Measurements from ENCODE around the gene CDKN2D. TPM values are rescaled to one million over a fixed set of nuclear protein-coding genes. Genes with fewer than 3 reads are reported as not detected.
"Not testable (repeated sequence)": the region's sequence is repeated elsewhere in the genome, so short reads cannot be mapped to it uniquely, and the experiment has no call there.

The CDKN2D gene
- total RNA-seq, 4 donors from 2014 or later, result 11.2 to 30.0 (median 18.3) TPM

DNA sequence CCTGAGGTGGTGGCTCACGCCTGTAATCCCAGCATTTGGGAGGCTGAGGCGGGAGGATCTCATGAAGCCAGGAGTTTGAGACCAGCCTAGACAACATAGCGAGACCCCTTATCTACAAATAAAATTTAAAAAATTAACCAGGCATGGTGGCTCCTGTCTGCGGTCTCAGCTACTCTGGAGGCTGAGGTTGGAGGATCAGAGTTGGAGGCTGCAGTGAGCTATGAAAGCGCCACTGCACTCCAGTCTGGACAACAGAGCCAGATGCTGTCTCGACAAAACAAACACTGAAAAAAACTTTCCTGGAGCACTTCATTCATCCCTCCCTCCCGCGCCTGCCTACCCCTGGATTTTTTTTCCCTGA lies 25.7 kb downstream of the CDKN2D start:
- peaks cover 19 to 32% (median 27%) of the 10 kb centered on the region in 4 donors for H3K4me1 ChIP-seq
- no peak for DNase-seq (ENCODE audit: extremely low spot score)
- H3K27ac ChIP-seq (replicated peaks in 1 of 4), result peak overlapping the region; percentile 90 to 95 (median 92)
- H3K27me3 ChIP-seq, result peaks cover 0 to 6% (median 0%) of the 10 kb centered on the region in 4 donors
- TF ChIP-seq EP300 (IDR thresholded peaks at IDR 0.05), result no peak
- TF ChIP-seq POLR2AphosphoS5 (IDR thresholded peaks at IDR 0.05), result no peak
- TF ChIP-seq, protein P1, sequence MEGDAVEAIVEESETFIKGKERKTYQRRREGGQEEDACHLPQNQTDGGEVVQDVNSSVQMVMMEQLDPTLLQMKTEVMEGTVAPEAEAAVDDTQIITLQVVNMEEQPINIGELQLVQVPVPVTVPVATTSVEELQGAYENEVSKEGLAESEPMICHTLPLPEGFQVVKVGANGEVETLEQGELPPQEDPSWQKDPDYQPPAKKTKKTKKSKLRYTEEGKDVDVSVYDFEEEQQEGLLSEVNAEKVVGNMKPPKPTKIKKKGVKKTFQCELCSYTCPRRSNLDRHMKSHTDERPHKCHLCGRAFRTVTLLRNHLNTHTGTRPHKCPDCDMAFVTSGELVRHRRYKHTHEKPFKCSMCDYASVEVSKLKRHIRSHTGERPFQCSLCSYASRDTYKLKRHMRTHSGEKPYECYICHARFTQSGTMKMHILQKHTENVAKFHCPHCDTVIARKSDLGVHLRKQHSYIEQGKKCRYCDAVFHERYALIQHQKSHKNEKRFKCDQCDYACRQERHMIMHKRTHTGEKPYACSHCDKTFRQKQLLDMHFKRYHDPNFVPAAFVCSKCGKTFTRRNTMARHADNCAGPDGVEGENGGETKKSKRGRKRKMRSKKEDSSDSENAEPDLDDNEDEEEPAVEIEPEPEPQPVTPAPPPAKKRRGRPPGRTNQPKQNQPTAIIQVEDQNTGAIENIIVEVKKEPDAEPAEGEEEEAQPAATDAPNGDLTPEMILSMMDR (IDR thresholded peaks at IDR 0.05), result no peak
- no peak for TF ChIP-seq POLR2A (IDR thresholded peaks at IDR 0.05; ENCODE audit: low read depth)
- 55% methylated on average over 8 of the region's 8 CpGs for WGBS
- H3K36me3 ChIP-seq, result peaks cover 9 to 22% (median 18%) of the 10 kb centered on the region in 4 donors
- no peaks in the 10 kb centered on the region for H3K9me3 ChIP-seq
- peak overlapping the region; percentile 89 to 100 (median 97) for H3K4me3 ChIP-seq
- intact Hi-C loops (cut with DNase I), result no loop called here

DNA sequence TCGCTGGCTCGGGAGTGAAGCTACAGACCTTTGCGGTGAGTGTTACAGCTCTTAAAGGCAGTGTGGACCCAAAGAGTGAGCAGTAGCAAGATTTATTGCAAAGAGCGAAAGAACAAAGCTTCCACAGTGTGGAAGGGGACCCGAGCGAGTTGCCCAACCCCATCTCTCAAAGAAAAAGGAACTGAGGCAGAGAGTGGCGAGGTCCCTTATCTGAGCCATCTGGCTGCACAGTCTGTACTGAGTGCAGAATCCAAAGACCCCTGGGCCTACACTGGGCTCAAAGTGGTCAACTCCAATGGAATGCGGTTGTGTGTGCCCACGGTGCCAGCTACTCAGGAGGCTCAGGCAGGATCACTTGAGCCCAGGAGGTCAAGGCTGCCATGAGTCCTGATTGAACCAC lies 29.8 kb downstream of the CDKN2D start:
- H3K36me3 ChIP-seq; DNase-seq (ENCODE audit: extremely low spot score); intact Hi-C loops (cut with DNase I); H3K4me1 ChIP-seq; H3K4me3 ChIP-seq; H3K27ac ChIP-seq (replicated peaks in 1 of 4); H3K9me3 ChIP-seq: not testable (repeated sequence)
- H3K27me3 ChIP-seq, result peaks cover 0 to 29% (median 0%) of the 10 kb centered on the region in 4 donors
- 69% methylated on average over 9 of the region's 9 CpGs for WGBS

DNA sequence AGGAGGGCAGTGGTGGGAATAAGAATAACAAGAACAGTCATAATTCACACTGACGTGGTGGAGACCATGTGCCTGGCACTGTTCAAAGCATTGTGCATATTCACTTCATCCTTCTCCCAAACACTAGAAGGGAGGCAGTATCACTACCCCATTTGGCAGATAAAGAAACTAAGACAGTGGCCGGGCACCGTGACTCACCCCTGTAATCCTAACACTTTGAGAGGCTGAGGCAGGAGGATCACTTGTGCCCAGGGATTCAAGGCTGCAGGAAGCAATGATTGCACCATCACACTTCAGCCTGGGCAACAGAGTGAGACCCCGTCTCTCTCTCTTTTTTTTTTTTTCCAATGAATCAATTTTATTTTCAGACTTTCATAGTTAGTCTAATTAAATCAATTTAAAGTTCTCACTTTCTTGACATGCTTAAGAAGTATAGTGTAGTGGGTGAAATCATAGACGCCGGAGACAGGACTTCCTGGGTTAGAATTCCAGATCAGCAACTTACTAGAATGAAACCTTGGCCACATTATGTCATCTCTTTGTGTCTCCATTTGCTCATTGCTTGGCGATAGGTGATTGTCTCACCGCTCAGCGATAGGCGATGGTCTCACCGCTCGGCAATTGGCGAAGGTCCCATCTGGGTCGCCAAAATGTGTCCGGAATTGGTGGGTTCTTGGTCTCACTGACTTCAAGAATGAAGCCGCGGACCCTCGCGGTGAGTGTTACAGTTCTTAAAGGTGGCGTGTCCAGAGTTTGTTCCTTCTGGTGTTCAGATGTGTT lies 30.4 kb downstream of the CDKN2D start:
- no peak for DNase-seq (ENCODE audit: extremely low spot score)
- no peaks in the 10 kb centered on the region for H3K9me3 ChIP-seq
- H3K4me3 ChIP-seq, result no peak overlapping the region
- peaks cover 0 to 29% (median 0%) of the 10 kb centered on the region in 4 donors for H3K27me3 ChIP-seq
- H3K4me1 ChIP-seq, result peaks cover 2 to 5% (median 4%) of the 10 kb centered on the region in 4 donors
- no peaks in the 10 kb centered on the region for H3K36me3 ChIP-seq
- TF ChIP-seq, protein P1 (IDR thresholded peaks at IDR 0.05), result no peak
- intact Hi-C loops (cut with DNase I), result no loop called here
- H3K27ac ChIP-seq (replicated peaks in 1 of 4), result no peak overlapping the region
- 69% methylated on average over 16 of the region's 20 CpGs for WGBS

DNA sequence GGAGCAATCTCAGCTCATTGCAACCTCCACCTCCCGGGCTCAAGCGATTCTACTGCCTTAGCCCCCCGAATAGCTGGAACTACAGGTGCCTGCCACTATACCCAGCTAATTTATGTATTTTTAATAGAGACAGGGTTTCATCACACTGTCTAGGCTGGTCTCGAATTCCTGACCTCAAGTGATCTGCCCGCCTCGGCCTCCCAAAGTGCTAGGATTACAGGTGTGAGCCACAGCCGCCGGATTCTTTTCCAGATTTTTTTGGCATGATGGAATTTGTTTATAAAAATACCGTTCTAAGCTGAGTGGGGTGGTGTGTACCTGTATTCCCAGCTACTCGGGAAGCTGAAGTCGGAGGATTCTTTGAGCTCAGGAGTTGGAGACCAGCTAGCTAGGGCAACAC lies 31.1 kb downstream of the CDKN2D start:
- peaks cover 0 to 29% (median 0%) of the 10 kb centered on the region in 4 donors for H3K27me3 ChIP-seq
- peaks cover 0 to under 1% (median 0%) of the 10 kb centered on the region in 4 donors for H3K9me3 ChIP-seq
- WGBS, result 69% methylated on average over 11 of the region's 11 CpGs
- intact Hi-C loops (cut with DNase I), result no loop called here
- TF ChIP-seq EP300 (IDR thresholded peaks at IDR 0.05) (no peak), POLR2AphosphoS5 (IDR thresholded peaks at IDR 0.05) (no peak), POLR2A (IDR thresholded peaks at IDR 0.05; ENCODE audit: low read depth) (no peak)
- TF ChIP-seq, protein P1 (IDR thresholded peaks at IDR 0.05), result no peak
- H3K4me1 ChIP-seq, result no peaks in the 10 kb centered on the region
- DNase-seq (ENCODE audit: extremely low spot score), result no peak
- no peak overlapping the region for H3K4me3 ChIP-seq
- H3K27ac ChIP-seq (replicated peaks in 1 of 4), result no peak overlapping the region
- no peaks in the 10 kb centered on the region for H3K36me3 ChIP-seq

DNA sequence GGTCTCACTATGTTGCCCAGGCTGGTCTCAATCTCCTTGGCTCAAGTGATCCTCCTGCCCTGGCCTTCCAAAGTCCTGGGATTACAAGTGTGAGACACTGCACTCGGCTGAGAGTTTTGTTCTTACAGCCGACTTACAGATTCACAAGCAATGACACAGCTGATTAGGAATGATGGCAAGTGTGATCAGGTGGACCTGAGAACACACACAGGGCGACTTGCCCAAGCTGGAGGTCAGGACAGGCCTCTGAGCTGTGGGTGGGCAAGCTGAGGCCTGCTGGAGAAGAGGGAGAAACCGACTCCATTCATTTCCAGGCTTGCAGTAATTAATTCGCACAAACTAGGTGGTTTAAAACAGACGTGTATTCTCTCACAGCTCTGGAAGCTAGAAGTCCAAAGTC lies 33.2 kb downstream of the CDKN2D start:
- Histone ChIP-seq H3K27ac (replicated peaks in 1 of 4) (no peak overlapping the region), H3K4me3 (no peak overlapping the region), H3K9me3 (peaks cover 0 to 3% (median 0%) of the 10 kb centered on the region in 4 donors), H3K4me1 (no peaks in the 10 kb centered on the region), H3K27me3 (peaks cover 0 to 29% (median 0%) of the 10 kb centered on the region in 4 donors), H3K36me3 (no peaks in the 10 kb centered on the region)
- intact Hi-C loops (cut with DNase I), result no loop called here
- TF ChIP-seq EP300 (IDR thresholded peaks at IDR 0.05) (no peak), POLR2AphosphoS5 (IDR thresholded peaks at IDR 0.05) (no peak), POLR2A (IDR thresholded peaks at IDR 0.05; ENCODE audit: low read depth) (no peak)
- TF ChIP-seq, protein P1 (IDR thresholded peaks at IDR 0.05), result no peak
- DNase-seq (ENCODE audit: extremely low spot score), result no peak
- 75% methylated on average over 6 of the region's 6 CpGs for WGBS
